Measurements from ENCODE around the gene SMIM45.
A peak's percentile ranks its signal among the peaks of the same experiment; 100 is the strongest.

The SMIM45 gene

DNA sequence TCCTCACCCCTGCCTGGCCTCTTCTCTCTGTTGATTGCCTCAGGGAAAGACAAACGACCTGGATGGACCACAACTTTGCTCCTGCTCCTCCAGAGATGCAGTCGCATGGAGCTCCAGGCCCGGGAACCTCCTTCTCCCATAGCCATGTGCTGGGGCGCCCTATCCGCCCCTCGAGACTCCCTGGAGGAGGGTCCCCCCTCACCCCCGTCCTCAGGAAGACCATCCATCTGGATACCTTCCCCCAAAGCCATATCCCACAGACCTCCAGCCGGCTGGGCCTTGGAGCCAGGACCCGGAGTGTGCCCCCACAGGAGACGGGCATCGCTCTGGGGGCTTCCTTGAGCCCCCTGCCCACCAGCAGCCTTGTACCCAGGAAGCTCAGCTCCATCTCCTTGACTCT lies 19.5 kb downstream of the SMIM45 start:
- no peak for DNase-seq

GRCh38 chr22:41974691-41975290 lies 22.8 kb downstream of the SMIM45 start:
- DNase-seq = no peak

DNA sequence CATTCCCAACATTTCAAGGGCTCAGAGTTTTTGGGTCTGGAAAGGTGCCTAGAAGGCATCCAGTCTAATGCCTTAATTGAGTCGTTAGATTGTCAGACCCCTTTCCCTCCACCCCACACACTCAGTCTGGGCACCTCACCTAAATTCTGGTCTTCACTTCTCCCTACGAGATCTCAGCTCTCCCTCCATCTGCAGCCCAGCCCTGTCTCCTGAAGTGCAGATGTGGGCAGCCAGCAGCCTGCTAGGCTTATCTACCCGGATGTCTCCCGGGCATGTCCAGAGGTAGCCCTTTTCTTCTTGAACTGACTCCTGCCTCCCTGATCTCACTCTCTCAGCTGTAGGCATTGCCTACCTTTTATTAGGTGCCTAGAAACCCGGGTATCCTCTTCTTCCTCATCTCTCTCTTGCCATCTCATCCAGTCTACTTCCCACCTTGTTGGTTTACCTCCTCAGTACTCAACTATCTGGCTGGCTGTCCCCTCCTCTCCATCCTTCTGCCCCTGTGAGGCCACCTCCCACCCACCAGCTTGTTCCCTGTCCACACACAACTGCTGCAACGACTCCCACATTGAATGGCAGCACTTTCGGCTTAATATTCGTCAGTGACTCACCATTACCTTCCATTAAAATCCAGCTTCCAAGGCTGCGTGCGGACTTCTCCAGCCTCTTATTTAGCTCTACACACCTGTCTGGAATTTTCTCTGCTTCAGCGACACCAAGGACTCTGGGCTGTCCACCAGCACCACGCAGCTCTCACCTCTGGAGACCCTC lies 23.5 kb downstream of the SMIM45 start:
- no peak for DNase-seq

DNA sequence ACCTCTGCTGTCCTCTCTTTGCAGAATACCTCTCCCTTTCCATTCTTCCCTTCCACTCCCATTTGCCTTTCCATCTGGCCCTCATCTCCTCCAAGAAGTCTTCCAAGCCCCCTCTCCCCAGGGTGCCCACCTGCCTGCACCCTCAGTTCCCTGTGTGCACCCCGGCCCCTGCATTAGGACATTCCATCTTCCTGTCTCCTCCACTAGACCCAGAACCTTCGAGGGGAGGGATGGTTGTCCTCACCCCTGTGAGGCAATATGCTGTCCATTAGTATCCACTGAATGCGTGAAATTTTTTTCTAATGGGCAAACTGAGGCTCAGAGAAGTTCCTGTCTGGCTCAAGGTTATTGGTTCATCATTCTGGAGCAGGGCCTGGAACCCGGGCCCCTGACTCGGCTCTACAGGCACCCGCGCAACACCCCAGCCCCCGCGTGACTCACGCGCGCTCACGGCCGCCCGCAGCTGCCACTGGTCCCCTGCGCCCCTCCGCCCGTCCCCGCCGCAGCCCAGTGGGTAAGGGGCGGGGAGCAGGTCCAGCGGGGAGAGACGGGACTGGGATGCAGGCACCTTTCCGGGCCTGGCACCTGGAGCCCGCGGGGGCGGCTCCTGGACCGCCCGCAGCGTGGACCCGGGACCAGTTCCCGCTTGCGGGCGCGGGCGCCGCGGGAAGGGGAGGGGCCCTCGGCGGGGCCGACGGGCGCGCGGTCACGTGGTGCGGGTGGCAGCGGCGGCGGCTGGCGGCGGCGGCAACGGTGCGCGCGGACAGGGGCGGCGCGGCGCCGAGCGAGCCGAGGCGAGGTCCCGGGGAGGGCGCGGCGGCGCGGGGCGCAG lies 24.3 kb downstream of the SMIM45 start:
- peak; percentile 61 for DNase-seq

GRCh38 chr22:41976961-41977566 lies 25.1 kb downstream of the SMIM45 start:
- DNase-seq = peak; percentile 15

GRCh38 chr22:41978732-41979131 lies 26.8 kb downstream of the SMIM45 start:
- no peak for DNase-seq

GRCh38 chr22:41979423-41980250 lies 27.7 kb downstream of the SMIM45 start:
- DNase-seq = no peak

DNA sequence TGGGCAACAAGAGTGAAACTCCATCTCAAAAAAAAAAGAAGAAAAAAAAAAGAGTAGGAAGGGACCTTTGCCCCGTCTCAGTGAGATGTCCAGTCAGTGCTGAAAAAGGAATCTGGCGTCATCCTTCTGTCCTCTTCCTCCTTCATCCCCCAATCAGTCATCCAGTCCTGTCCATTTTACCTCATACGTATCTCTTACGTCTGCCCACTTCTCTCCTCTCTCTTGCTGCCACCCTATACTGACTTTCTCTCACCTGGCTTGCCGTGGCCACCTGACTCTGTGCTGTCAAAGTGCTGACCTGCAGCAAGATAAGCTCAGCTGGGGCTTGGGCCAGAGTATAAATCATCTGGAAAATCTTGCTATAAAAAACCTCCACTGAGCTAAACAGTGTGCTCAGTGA lies 30.9 kb downstream of the SMIM45 start:
- no peak for DNase-seq

DNA sequence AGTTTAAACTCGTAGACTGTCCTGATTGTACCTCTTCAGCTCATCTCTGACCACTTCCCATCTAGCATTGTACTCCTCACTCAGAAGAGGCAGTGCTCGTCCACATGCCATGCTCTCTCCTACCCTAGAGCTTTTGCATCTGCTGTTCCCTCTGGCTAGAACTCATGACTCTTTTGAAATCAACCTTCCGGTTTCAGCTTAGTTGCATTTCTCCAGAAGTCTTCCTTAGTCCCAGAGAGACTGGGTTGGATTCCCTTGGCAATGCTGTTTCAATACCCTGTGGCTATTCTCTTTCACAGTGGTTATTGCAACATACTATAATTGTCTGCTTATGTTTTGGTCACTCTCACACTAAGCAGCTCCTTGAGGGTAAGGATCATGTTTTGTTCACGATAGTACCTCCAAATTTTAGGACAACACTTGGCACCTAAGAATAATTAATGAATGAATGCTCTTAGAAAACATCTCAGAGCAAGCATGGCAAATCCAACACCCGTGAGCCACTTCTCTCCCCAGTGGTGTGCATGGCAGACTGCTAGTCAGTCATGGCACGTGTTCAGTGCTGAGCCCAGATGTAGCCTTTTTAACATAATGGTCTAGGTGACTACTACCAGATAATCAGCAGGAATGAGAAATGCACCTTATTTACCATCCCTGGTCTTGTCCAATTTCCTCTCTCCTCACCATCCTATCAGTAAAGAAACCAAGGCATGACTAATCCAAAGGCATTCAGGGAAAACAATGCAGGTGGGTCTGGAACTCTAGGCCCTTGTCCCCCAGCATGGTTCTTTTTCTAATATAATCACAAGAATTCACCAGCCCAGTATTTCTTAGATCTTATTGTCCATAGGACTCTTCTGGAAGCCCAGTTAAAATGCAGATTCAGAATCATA lies 31.8 kb downstream of the SMIM45 start:
- DNase-seq = no peak

DNA sequence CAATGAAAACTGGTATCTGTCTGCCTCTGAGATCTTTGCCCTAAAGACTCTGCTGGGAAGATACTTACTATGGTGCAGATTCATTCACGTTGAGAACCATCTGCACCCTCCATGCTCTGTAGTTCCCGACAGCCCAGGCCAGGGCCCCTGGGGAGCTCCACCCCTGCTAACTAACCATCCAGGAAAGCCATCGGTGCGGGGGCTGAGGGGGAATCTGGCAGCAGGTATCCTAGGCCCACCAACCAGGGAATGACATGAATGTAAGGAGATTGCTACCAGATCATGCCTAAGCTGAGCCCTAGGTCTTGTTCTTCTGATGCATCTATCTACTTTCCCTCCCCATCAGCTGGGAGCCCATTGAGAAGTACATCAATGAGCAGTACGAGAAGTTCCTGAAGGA lies 35.3 kb downstream of the SMIM45 start:
- no peak for DNase-seq

DNA sequence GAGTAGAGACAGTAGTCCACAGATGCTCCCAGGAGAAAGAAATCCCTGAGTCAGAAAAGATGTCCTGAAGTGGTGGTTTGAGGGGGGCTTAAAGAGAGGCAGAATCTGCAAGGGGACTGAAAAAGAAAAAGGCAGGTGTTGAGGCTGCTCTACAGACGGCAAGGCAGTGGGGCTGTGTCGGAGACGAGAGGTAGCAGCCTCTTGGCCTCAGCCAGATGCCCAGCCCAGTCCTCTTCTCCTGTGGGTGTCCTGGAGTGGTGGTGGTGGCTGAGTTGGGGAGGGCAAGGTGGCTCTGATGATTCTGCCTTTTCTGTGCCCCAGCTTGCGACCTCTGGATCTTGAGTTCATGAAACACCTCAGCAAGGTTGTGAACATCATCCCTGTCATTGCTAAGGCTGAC lies 37.3 kb downstream of the SMIM45 start:
- DNase-seq = no peak

DNA sequence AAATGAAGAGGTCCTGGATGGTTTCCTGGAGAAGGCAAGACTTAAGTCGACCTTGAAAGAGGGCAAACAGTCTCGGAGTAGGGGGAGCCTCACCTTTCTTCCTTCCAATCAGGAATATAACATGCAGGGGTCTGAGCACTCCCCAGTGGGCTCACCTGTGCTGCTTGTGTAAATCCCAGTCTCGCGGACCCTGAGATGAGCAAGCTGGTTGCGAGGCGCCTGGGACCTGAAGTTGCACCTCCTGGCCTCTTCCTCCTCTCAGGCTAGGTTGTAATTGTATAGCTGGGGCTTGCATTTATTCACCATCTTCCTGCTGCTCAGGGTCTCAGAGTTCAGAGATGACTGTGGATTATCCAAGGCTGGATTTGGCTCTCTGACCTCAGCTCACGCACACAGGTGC lies 39.2 kb downstream of the SMIM45 start:
- no peak for DNase-seq

DNA sequence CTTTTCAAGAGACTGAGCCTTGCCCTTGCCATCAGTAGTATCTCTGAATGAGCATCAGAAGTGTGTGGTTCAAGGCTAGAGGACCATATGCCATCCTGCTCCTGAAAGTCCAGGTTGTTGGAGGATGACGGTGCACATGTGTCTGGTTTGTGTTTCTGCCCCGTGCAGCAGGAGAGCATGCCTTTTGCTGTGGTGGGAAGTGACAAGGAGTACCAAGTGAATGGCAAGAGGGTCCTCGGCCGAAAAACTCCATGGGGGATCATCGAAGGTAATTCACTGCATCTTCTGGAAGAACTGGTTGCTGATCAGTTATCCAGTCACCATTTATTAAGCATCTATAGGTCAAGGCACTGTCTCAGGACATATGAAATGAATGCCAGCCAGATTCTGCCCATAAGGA lies 40.5 kb downstream of the SMIM45 start:
- DNase-seq = no peak

DNA sequence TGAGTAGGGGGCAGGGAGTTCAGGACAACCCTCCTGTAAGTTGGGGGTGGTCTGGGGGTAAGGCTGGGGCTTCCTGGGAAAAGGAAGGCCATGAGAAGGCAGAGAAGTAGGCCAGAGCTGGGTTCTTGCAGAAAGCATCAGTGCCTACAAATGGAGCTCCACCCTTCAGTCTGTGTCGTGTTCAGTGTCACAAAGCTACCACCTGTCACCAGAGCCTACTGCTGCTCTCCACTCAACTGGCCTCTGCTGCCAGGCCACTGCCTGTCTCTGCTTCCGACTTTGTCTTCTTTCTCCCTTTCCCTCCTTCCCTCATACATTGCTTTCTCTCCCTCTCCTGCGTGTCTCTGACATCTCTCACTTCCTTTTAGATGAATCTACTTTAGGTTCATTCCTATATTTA lies 43.3 kb downstream of the SMIM45 start:
- DNase-seq = no peak

DNA sequence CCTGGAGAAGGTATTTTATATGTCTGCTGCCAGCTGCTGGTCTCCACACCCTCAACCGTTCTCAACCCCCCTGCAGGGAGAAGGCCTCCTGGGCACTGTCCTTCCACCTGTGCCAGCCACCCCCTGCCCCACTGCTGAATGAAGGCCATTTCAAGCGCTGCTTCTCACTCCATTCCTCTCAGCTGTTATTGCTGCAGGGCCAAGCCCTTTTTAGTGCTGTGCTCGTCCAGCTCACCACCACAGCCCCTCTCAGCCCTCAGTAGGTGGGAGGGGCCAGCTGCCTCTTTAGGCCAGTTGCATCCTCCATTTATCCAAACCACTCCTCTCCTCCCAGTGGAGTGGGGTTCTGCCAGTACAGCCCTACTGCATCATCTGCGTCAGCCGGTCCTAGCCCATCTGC lies 44.9 kb downstream of the SMIM45 start:
- DNase-seq = no peak

DNA sequence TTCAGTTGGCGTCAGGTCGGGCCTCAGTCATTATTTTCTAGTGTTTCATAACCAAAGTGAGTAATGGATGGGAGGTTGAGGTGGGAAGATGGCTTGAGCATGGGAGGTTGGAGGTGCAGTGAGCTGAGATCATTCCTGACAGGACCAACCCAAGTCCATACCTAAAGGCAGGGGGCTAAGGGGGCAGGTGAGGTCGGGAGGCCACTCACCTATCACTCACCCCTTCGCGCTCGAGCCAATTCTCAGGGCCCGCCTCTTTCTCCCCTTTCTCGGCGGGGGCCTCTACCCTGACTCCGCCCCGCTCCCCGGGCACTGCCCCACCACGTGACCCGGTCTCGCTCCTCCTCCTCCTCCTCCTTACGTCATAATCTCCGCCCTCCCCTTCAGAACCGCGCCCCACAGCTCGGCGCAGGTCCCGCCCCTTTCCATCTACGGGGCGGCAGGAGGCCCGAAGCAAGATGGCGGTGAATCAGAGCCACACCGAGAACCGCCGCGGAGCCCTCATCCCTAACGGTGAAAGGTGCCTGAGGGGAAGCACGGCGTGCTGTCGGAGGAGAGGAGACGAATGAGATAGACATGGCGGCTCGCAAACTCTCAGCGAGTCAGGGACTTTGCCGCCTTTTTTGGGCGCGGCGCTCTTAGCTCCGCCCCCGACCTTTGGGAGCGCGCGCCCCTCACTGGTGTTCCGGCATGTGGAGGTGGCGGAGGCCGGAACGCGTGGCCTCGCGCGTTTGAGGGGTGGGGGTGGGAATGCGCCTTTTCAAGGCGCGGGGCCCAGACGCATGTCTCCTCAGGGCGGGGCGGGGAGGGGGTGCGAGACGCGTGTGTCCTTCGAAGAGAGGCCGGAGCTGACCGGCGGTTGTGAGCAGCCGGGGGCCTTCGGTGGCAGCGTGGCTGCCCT lies 46.7 kb downstream of the SMIM45 start, which contains the start of gene WBP2NL:
Gene WBP2NL, plus strand, starts transcription at position 428 of the 901 bp plus-strand sequence. Its CDS starts 31 bp downstream, at position 459.
- peak; percentile 92 for DNase-seq

DNA sequence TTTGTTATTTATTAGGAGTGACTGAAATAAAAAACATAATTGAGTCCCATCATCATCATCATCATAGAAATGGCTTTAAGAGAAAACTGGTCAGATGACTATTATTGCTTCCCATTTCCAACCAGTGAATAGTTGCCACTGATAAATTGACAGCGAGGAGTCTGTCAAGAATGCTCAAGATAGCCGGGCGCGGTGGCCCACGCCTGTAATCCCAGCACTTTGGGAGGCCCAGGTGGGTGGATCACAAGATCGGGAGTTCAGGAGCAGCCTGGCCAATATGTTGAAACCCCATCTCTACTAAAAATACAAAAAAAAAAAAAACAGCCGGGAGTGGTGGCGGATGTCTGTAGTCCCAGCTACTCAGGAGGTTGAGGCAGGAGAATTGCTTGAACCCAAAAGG lies 48.5 kb downstream of the SMIM45 start:
- DNase-seq = no peak

DNA sequence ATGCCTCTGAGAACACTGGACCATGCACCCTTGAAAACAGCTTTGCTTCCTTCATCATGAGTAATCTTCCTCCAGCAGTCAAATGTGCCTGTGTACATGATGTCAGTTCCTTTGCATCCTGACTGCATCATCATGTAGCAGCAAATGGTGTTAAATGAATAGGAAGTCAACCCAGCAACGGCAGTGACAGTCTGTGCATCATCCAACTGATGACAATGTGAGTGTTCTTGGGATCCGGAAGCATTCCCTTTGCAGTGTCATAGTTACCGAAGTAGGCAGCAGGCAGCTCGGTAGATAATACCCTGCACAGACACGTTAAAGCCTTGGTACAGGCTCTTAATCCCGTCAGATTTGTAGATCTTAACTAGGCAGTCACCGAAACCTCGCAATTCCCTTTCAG lies 49.2 kb downstream of the SMIM45 start:
- DNase-seq = no peak

DNA sequence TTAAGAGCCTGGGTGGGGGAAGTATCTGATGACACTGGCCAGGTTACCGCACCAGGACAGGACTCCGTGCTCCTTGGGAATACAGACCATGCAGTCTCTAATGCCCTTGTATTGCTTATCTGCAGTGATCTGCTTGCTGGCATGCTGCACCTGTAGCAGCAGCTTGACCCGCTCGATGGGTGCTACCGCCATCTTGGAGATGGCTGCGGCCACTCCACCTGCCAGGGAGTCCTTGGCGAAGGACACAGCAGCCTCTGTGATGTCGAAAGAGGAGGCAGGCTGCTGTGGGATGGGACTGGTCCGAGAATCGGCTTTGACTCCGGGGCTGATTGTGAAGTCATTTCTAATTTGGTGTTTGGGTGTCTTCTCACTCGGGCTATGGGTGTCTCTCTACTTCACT lies 49.8 kb downstream of the SMIM45 start:
- DNase-seq = no peak

GRCh38 chr22:42007922-42008321 lies 56.0 kb downstream of the SMIM45 start:
- no peak for DNase-seq

Data from activated CD4-positive, alpha-beta T cell treated with anti-CD3 and anti-CD28 coated beads for 48 hours (primary cell).